B cell (primary cell): ENCODE data around the gene ATG13. TPM values are rescaled to one million over a fixed set of nuclear protein-coding genes. Genes with fewer than 3 reads are reported as not detected.

Experiments
- ATAC-seq: fragments of 200-7000 bp; cut with Tn5 transposase; one replicate; pipeline ENCODE4 v1.10.0; 2021; ENCODE audit warnings: low read depth, mild to moderate bottlenecking, moderate number of reproducible peaks, moderate library complexity
- CTCF ChIA-PET: fragments of 350-600 bp; sonication (Branson Sonifier 250); formaldehyde crosslinking; loops from one replicate; lab custom pipeline; 2021; ENCODE audit warnings: antibody characterized with exemption, inconsistent platforms; lab: Charles Lee
- POLR2A ChIA-PET: fragments of 350-600 bp; sonication (Branson Sonifier 250); formaldehyde crosslinking; loops from one replicate; lab custom pipeline; 2021; ENCODE audit warnings: antibody characterized with exemption; lab: Charles Lee
- DNase-seq: peaks from one replicate; pipeline ENCODE4 v3.0.0; 2013
- H2AFZ ChIP-seq: 2 replicates; pipeline ENCODE4 v1.6.1; 2012; ENCODE audit warnings: mild to moderate bottlenecking, low read depth, low read length; ENCODE audit not compliant: insufficient read depth, poor library complexity, severe bottlenecking
- H3K27ac ChIP-seq, 2 donors: 1 replicate in 1 of 2; 2 replicates in 1 of 2; pipeline ENCODE4 v1.5.1; 2012 to 2013; ENCODE audit warnings: low read length in 2 of 2, mild to moderate bottlenecking in 2 of 2, moderate library complexity in 1 of 2
- H3K27me3 ChIP-seq, 4 experiments: fragments of 200-600 bp in 1 of 4; sonication (generic) in 1 of 4; replicated peaks in 1 of 4; 1 replicate in 2 of 4; 2 replicates in 2 of 4; pipeline versions ENCODE4 v1.6.1 to v1.7.0; 2013 to 2016; ENCODE audit warnings: low read length in 3 of 4, mild to moderate bottlenecking in 2 of 4, mixed read lengths in 1 of 4, moderate library complexity in 1 of 4; ENCODE audit not compliant: insufficient read depth in 4 of 4, control insufficient read depth in 3 of 4; ENCODE audit errors: control extremely low read depth in 1 of 4
- H3K36me3 ChIP-seq, 2 experiments: replicated peaks in 1 of 2; 1 replicate in 1 of 2; 2 replicates in 1 of 2; pipeline versions ENCODE4 v1.6.1 to v1.7.1; 2013; ENCODE audit warnings: low read length in 1 of 2; ENCODE audit not compliant: insufficient read depth in 2 of 2, control insufficient read depth in 1 of 2; ENCODE audit errors: control extremely low read depth in 1 of 2, extremely low read depth in 1 of 2
- H3K4me1 ChIP-seq, 2 donors: fragments of 200-600 bp in 1 of 2; sonication (generic) in 1 of 2; 1 replicate in 1 of 2; 2 replicates in 1 of 2; pipeline versions ENCODE4 v1.5.1 to v1.6.1; 2013 to 2017; ENCODE audit warnings: low read length in 2 of 2; ENCODE audit not compliant: control insufficient read depth in 2 of 2, insufficient read depth in 2 of 2
- H3K4me2 ChIP-seq: replicated peaks from 2 replicates; pipeline ENCODE3; 2012; ENCODE audit warnings: mild to moderate bottlenecking, low read depth, low read length; ENCODE audit not compliant: poor library complexity, severe bottlenecking
- H3K4me3 ChIP-seq, 5 experiments: fragments of 200-600 bp in 1 of 5; sonication (generic) in 1 of 5; 1 replicate in 3 of 5; 2 replicates in 2 of 5; pipeline versions ENCODE4 v1.5.1 to v1.7.0; 2011 to 2016; ENCODE audit warnings: low read length in 4 of 5, mild to moderate bottlenecking in 4 of 5, low read depth in 2 of 5, control low read depth in 1 of 5, moderate library complexity in 1 of 5; ENCODE audit not compliant: insufficient read depth in 1 of 5; ENCODE audit errors: control extremely low read depth in 1 of 5, extremely low read depth in 1 of 5
- H3K79me2 ChIP-seq: fragments of 200-600 bp; sonication (generic); one replicate; pipeline ENCODE4 v1.6.0; 2016; ENCODE audit warnings: low read length; ENCODE audit not compliant: control insufficient read depth, insufficient read depth
- H3K9ac ChIP-seq: fragments of 200-600 bp; sonication (generic); 2 replicates; pipeline ENCODE4 v1.6.1; 2017; ENCODE audit warnings: mild to moderate bottlenecking, low read length, moderate library complexity
- H3K9me3 ChIP-seq, 3 donors: one replicate each; pipeline versions ENCODE4 v1.6.1 to v1.7.1; 2013; ENCODE audit warnings: low read length in 2 of 3; ENCODE audit not compliant: control insufficient read depth in 2 of 3, insufficient read depth in 1 of 3; ENCODE audit errors: control extremely low read depth in 1 of 3
- H4K20me1 ChIP-seq: 2 replicates; pipeline ENCODE4 v1.6.0; 2012; ENCODE audit warnings: mild to moderate bottlenecking, low read length; ENCODE audit not compliant: insufficient read depth, control insufficient read depth, poor library complexity, severe bottlenecking
- H3K27ac Mint-ChIP-seq: one replicate; pipeline ENCODE4 v1.8.0; 2021; ENCODE audit warnings: mixed read lengths
- H3K27me3 Mint-ChIP-seq: one replicate; pipeline ENCODE4 v1.8.0; 2021; ENCODE audit warnings: mixed read lengths
- H3K4me1 Mint-ChIP-seq: one replicate; pipeline ENCODE4 v1.8.0; 2021; ENCODE audit warnings: mixed read lengths
- H3K4me3 Mint-ChIP-seq: one replicate; pipeline ENCODE4 v1.8.0; 2021; ENCODE audit warnings: mixed read lengths
- H3K9me3 Mint-ChIP-seq: one replicate; pipeline ENCODE4 v1.8.0; 2022; ENCODE audit warnings: mixed read lengths; ENCODE audit not compliant: insufficient read depth
- CTCF ChIP-seq: fragments of 200-600 bp; IDR thresholded peaks from one replicate; pipeline ENCODE4 v1.8.0; 2022; ENCODE audit warnings: antibody characterized with exemption, mild to moderate bottlenecking
- EZH2 ChIP-seq: IDR thresholded peaks from 2 replicates; pipeline ENCODE4 v1.6.1; 2012; ENCODE audit warnings: borderline replicate concordance, low read depth, mild to moderate bottlenecking, moderate library complexity, low read length; ENCODE audit not compliant: insufficient read depth, poor library complexity, severe bottlenecking
- WGBS: methylation state at CpG from one replicate; pipeline ENCODE4 v1.1.5; 2013; ENCODE audit warnings: missing lambda C conversion rate; ENCODE audit not compliant: insufficient coverage; 5-methylcytosine and 5-hydroxymethylcytosine counted together
- intact Hi-C: fragments of 100-400 bp; cut with micrococcal nuclease; formaldehyde crosslinking; loops from one replicate; pipeline ENCODE4 v1.10.0; 2022
- polyA plus RNA-seq: library from polyadenylated mRNA; depleted of rRNA; stranded (reverse); fragments of >200 nt; gene quantifications from 2 replicates; pipeline ENCODE4 v1.2.3, GENCODE V29; 2012
- total RNA-seq, 2 donors: library from RNA; stranded (reverse); fragments of 120-200 nt in 1 of 2; gene quantifications; 1 replicate in 1 of 2; 2 replicates in 1 of 2; pipeline versions ENCODE4 v1.2.3 to v1.2.4, GENCODE V29; 2013 to 2022

The ATG13 gene
- total and polyA plus RNA-seq, 2 donors (not counting 1 experiment from before 2014, with no cell fraction given), result 48.5 to 88.8 TPM

GRCh38 chr11:46719543-46720218, 102.3 kb downstream of the ATG13 start:
- no peak overlapping the region for H2AFZ ChIP-seq
- H4K20me1 ChIP-seq, result no peaks in the 10 kb centered on the region
- Mint-ChIP-seq H3K4me1 (no peaks in the 10 kb centered on the region), H3K27ac (no peak overlapping the region), H3K9me3 (no peaks in the 10 kb centered on the region), H3K27me3 (peaks cover 3% of the 10 kb centered on the region), H3K4me3 (no peak overlapping the region)
- no peak overlapping the region for H3K4me3 ChIP-seq
- DNase-seq, result no peak
- H3K27ac ChIP-seq, result no peak overlapping the region
- intact Hi-C loops, result no loop called here
- no peaks in the 10 kb centered on the region for H3K27me3 ChIP-seq
- 93% methylated on average over 25 of the region's 25 CpGs for WGBS
- H3K4me1 ChIP-seq, result no peaks in the 10 kb centered on the region
- TF ChIP-seq CTCF (no peak), EZH2 (no peak)
- H3K79me2 ChIP-seq, result no peaks in the 10 kb centered on the region
- H3K4me2 ChIP-seq, result no peak overlapping the region
- CTCF ChIA-PET, result no interaction called here
- no peaks in the 10 kb centered on the region for H3K36me3 ChIP-seq
- H3K9ac ChIP-seq, result no peak overlapping the region
- ATAC-seq, result no peak
- POLR2A ChIA-PET, result no interaction called here
- H3K9me3 ChIP-seq, result no peaks in the 10 kb centered on the region

GRCh38 chr11:46721286-46721685, 103.9 kb downstream of the ATG13 start:
- no peak for TF ChIP-seq EZH2
- no peak for TF ChIP-seq CTCF
- H4K20me1 ChIP-seq, result no peaks in the 10 kb centered on the region
- H3K27me3 ChIP-seq, result no peaks in the 10 kb centered on the region
- no peak for DNase-seq
- H3K4me1 ChIP-seq, result no peaks in the 10 kb centered on the region
- no peaks in the 10 kb centered on the region for H3K36me3 ChIP-seq
- no peak overlapping the region for H3K4me3 Mint-ChIP-seq
- no peak overlapping the region for H3K27ac Mint-ChIP-seq
- intact Hi-C loops, result no loop called here
- no peaks in the 10 kb centered on the region for H3K4me1 Mint-ChIP-seq
- no peaks in the 10 kb centered on the region for H3K79me2 ChIP-seq
- no peak overlapping the region for H3K4me2 ChIP-seq
- no peak overlapping the region for H3K27ac ChIP-seq
- ChIA-PET CTCF (no interaction called here), POLR2A (no interaction called here)
- 82% methylated on average over 5 of the region's 6 CpGs for WGBS
- H3K4me3 ChIP-seq, result no peak overlapping the region
- ATAC-seq, result no peak
- peaks cover 3% of the 10 kb centered on the region for H3K27me3 Mint-ChIP-seq
- H3K9me3 ChIP-seq, result no peaks in the 10 kb centered on the region
- no peak overlapping the region for H3K9ac ChIP-seq
- H3K9me3 Mint-ChIP-seq, result no peaks in the 10 kb centered on the region
- H2AFZ ChIP-seq, result no peak overlapping the region
